NCI-H2029 treated with DMSO at 0.1 percent for 48 hours (cell line): ENCODE data around the gene SAMSN1.
"Not testable (repeated sequence)": the region's sequence is repeated elsewhere in the genome, so short reads cannot be mapped to it uniquely, and the experiment has no call there.

Experiments used
- DNase-seq: peaks from one replicate; lab custom pipeline; 2025; lab: John Stamatoyannopoulos, UW

SAMSN1 gene

DNA sequence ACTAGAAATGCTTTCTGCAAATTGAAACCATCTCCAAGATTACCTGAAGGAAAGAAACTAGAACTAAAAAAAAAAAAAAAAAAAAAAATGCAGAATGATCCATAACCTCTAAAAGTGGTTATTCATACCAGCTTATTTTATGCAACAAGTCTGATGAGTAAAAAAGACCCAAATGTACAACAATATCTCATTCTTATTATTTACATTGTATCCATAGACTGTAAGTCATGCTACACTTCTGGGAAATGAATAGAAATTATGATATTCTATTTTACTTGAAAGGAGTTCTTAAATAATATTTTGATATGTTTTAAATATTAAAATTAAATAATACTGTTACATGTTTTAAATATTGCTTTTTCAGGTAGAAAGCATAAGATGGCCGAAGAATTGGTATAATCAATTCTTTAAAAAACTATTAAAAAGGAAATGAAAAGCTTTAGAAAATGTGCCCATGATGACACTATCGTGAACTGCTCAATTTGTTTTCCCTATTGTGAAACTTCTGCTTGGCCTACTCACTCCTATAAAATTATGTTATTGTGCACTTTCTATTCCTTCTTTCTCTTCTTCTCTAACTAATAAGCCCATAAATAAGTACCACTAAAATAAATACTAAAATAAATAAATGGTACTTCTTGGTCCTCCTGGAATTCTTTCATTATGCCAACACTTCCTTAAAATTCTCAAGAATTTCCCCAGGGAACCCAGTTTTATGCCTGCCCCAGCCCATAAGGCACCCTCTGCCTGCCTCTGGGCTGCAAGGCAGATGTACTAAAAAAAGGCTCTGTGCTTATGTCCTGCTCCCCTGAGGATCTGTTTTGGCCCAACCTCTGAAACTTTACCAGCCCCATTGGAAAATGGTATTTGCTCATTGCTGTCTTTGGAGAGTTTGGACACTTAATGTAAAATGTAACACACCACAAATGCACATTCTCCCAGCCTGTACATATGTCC lies 18.1 kb downstream of the SAMSN1 start:
- no peak for DNase-seq

DNA sequence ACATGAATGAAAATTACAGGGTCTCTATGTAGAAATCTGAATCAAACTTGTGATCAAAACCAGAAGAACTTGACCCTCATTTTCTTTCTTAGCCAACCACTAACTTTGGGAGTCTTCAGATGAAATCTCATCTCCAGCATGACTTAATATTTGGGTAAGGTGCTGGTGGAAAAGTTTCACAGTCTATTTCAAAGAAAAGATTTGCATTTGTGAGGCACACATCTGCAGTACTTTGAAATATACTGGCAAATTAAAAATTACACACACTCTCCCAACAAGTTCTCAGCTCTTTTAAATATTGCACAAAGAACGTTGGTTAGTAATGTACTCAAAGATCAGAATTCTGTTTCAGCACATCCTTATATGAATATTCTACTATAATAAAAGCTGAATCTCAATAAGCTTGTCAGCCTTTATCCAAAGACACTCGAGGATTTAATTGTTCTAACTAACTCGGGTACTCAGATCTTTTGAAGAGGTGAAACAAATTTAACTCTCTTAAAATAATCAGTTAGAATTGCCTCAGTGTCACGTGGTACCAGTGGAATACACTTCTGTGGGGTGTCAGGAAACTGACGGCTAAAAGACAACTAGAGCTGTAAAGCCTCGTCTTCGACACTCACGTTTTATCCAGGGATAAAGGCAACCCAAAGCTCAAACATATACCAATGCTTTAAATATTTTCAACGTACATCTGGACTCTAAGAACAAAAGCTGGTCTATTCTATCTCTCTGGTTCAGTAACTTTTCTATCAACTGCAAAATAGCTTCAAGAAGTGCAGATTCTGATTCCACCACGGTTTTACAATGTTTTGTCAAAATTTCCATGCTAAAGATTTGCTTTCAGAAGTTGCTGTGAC lies 19.0 kb downstream of the SAMSN1 start:
- DNase-seq: no peak

- DNase-seq: no peak
Measured at GRCh38 chr21:14526199-14526598, 19.9 kb downstream of the SAMSN1 start.

GRCh38 chr21:14523234-14523633 lies 22.9 kb downstream of the SAMSN1 start:
- no peak for DNase-seq

DNA sequence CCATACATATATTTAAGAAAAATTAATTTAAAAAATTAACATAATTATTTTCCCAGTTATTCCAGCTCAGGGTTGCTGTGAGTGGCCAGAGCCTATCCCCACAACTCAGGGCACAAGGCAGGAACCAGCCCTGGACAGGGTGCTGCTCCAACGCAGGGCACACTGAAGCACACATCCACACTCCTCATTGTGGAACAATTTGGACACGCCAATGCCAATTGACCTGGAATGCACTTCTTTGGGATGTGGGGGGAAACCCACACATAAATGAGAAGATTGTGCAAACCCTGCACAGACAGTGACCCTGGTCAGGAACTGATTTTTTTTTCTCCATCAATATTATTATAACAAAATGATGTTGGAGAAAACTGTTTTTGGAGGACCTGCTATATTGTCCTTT lies 23.4 kb downstream of the SAMSN1 start:
- DNase-seq: no peak

GRCh38 chr21:14520535-14520934 lies 25.6 kb downstream of the SAMSN1 start:
- DNase-seq: no peak

GRCh38 chr21:14519000-14519399 lies 27.1 kb downstream of the SAMSN1 start:
- no peak for DNase-seq

DNA sequence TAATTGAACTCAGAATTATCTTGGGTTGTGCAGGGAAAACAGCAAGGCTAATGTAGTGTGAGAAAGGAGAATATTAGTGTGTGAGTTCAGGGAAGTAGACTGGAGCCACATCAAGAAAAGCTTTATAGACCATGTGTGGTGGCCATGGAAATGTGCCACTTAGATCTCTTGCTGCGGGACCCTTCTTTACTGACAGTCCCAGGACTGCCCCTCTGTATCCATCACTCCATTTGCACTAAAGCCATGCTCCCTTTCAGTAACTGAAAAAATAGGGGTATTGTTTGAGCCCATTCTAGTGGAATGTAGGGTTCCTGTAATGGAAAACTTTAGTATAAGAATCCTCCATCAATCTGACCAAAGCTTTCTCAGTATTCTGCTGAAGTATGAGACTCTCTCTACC lies 32.3 kb downstream of the SAMSN1 start:
- no peak for DNase-seq

GRCh38 chr21:14506859-14507457 lies 39.2 kb downstream of the SAMSN1 start:
- not testable (repeated sequence) for DNase-seq

- DNase-seq: no peak
Measured at GRCh38 chr21:14500873-14501272, 45.2 kb downstream of the SAMSN1 start.

- no peak for DNase-seq
Measured at GRCh38 chr21:14499316-14499715, 46.8 kb downstream of the SAMSN1 start.

DNA sequence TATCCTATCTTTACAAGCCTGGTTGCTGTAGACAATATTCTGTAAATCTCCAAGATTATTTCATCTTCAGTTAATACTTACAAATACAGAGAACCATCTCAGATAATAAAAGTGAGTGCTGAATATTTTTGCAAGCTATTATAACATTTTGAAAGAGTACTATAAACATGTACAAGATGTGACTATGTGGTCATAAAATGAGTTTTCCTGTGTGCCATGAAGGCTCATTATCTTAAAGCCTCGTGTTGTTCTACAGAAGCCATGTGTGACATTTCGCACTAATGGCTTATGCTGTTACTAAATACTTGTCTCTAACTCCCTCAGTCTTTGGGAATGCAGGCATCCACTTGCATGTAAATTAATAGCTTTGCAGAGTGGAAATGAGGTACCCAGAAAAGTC lies 48.3 kb downstream of the SAMSN1 start:
- DNase-seq: no peak

DNA sequence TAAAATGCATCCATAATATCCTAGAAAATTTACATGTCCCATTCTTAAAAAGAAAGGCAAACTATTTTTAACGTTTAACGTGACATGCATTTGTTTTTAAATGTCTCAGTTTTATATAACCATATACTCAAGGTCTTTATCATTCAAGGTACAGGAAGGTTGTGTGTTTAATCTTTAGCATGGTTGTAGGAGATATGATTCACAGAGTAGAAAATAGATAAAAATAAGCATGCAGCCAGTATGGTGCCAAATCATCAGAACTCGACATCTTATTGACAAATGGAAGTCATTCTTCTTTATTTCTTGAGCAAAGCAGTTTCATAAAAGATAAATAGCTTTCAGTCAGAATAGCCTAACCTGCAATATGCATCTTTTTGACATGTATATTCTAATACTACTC lies 51.0 kb downstream of the SAMSN1 start:
- no peak for DNase-seq

- not testable (repeated sequence) for DNase-seq
Measured at GRCh38 chr21:14494181-14494580, 51.9 kb downstream of the SAMSN1 start.

GRCh38 chr21:14493731-14494130 lies 52.4 kb downstream of the SAMSN1 start:
- DNase-seq: no peak

- no peak for DNase-seq
Measured at GRCh38 chr21:14492931-14493330, 53.2 kb downstream of the SAMSN1 start.

GRCh38 chr21:14491269-14491681 lies 54.8 kb downstream of the SAMSN1 start:
- DNase-seq: no peak

DNA sequence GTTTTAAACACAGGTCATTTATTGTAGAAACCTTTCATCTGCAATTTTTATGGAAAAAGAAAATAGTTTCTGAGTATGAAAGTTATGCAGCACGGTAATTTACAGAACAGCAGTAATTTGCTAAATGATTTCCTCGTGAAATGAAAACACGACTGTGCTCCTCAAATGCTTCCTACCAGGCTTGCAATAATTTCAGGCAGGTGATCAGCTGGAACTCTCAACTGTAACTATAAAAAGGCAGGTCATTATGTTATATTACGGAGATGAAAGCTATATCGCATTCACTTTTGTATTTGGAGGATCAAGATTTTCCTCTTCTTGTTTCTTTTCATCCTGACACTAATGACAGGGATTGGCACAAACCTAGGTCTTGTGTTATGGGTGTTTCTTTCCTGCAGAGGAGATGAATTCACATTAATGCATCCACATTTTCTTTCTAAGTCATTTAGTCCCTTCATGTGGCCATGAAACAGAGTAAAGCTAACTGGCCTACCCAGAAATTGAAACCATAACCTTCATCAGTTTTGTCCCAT lies 57.4 kb downstream of the SAMSN1 start:
- DNase-seq: no peak

DNA sequence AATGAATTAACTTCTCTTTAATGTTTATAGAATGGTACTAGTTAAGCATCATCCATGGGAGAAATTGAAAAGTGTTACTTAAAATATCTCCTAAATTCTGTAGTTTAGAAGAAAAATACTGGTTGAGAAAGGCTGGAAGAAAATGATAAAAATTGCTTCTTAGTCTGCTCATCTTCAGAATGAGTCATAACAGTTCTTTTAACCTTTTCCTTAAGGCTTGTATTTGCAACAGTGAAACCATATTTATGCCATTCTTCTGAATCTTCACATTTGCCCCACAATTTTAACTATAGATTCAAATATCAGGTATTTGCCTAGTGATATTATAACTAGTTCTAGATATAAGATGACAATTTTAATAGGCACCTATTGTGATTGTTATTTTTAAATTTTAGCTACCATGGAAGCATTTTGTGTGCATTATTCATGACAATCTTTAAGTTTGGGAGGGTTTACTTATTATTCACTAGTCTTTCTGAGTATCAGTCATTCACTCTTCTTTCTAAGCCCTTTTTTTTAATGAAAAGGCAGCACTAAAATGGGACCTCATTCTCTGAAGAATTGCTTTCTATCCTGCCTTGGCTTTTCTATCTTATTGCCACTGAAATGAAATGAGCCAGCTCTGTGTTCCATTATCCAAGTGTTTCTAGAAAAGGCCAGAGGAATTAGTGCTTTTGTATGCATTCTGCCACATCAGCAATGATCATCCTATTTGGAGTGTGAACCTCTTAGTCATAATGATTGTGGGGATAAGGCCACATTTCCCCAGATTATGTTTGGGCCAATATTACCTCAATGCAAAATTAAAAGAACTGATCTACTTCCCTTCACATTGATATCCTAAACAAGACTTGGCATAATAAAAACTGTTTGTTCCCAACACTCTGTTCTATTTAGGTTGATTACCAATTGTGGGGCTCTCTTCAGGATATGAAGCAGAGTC lies 58.4 kb downstream of the SAMSN1 start:
- no peak for DNase-seq

GRCh38 chr21:14486869-14487268 lies 59.2 kb downstream of the SAMSN1 start:
- no peak for DNase-seq
